GM23338 (cell line): ENCODE measurements around the gene RABL3.

ENCODE experiments used
- CTCF ChIP-seq, 2 experiments: fragments of 200-600 bp in 1 of 2; sonication (generic) in 1 of 2; conservative IDR thresholded peaks; 2 replicates each; pipeline versions ENCODE4 v1.5.1 to v1.6.1; 2016 to 2017; ENCODE audit warnings: antibody characterized with exemption in 2 of 2, low read depth in 2 of 2, mild to moderate bottlenecking in 2 of 2, moderate library complexity in 1 of 2
- ETS1 ChIP-seq: IDR thresholded peaks from 2 replicates; pipeline ENCODE4 v1.6.1; 2016; ENCODE audit warnings: antibody characterized with exemption
- EZH2 ChIP-seq: fragments of 200-600 bp; sonication (generic); IDR thresholded peaks from one replicate; pipeline ENCODE4 v1.8.0; 2017; ENCODE audit warnings: antibody characterized with exemption, mild to moderate bottlenecking, low read depth; ENCODE audit not compliant: unreplicated experiment
- EZH2phosphoT487 ChIP-seq: fragments of 200-600 bp; sonication (generic); IDR thresholded peaks from one replicate; pipeline ENCODE4 v1.8.1; 2018; ENCODE audit warnings: antibody characterized with exemption; ENCODE audit not compliant: unreplicated experiment
- REST ChIP-seq: IDR thresholded peaks from one replicate; pipeline ENCODE4 v1.6.1; 2018; ENCODE audit warnings: antibody characterized with exemption; ENCODE audit not compliant: unreplicated experiment

- TF ChIP-seq CTCF (conservative IDR thresholded peaks at IDR 0.05; ENCODE audit: low read depth in 2 of 2) (no peak), EZH2 (no peak), ETS1 (no peak), EZH2phosphoT487 (no peak), REST (no peak)
Observed at GRCh38 chr3:120661106-120661905, 81.0 kb downstream of the RABL3 start.
